Activated CD4-positive, alpha-beta T cell treated with anti-CD3 and anti-CD28 coated beads, Interleukin-10, Interleukin-2, amounts not matched to agents 100 ng/mL and 50 ng/mL, durations not matched to agents 16 hours and 8 hours (primary cell): ENCODE data around the gene SHANK3.

Experiments
- DNase-seq: peaks from one replicate; pipeline ENCODE4 v3.0.0-alpha.2; 2020

Gene SHANK3

DNA sequence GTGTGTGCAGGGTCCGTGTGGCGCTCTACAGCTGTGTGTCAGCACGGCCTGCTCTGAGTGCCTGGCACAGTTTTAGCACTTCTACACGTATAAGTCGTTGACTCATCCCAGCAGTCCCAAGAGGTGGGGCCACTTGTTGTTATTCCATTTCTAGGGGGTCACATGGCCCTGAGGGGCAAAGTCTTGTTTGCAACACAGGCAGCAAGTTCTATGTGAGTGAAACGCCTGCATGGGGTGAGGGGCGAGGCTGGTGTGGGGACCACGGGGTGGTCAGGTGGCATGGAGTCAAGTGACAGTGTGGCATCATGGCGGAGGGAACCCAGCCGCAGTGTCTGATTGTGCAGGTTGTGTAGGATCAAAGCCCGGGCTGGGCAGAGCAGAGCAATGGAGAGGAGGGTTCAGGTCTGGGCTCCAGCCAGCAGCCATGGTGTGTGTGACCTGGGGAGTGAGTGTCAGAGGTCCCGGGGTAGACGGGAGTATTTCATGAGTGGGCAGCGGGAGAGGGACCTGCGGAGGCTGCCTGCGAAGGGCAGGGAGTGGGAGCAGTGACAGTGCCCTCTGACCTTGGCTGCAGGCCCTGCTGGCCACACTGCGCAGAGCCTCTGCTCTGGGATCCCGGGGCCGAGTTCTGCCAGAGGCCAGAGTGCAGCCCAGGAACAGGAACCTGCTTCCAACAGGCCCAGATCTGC is 27.9 kb downstream of the SHANK3 start:
- DNase-seq = no peak

DNA sequence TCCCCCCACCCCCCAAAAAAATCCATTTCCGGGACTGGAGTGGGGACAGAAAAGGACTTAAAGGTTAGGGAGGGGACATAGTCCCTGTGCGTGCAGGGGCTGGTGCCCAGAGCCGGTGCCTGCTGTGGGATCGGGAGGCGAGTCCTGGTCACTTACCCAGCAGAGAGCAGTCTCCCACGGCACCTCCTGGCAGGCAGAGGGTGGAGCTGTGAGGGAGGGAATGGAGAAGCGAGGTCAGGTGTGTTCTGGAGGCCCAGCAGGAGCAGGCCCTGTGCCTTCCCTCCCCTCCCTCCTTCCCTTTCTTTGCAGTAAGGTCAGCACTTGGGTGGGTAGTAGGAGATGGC is 28.4 kb downstream of the SHANK3 start:
- no peak for DNase-seq

DNA sequence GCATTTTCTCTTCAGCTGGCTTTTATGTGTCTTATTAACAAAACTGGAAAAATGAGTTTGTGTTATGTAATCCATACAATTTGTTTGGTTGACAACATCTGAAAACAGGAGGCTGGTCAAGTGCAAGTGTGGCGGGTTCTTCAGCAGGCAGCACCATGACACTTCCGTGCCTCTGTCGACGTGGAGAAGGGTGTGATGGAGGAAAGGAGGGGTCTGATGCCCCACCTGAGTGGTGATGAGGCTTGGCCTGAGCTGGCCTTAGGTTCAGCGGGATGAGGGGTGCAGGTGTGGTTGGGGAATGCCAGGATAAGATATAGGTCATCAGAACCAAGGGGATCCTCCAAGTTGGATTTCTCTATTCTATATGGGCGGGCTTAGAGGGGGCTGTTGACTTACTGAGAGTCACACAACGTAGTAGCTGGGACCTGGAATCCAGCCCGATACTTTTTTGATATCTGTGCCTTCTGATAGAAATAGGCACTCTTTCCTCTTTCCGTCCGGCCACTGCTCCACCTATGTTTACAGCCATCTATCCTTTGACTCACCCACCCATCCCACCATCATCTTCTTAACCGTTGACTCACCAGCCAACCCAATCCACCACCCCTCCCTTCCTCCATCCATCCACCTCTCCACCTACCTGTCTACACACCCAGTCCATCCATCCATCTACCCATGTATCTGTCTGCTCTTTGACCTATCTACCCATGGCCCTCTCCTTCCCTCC is 29.0 kb downstream of the SHANK3 start:
- DNase-seq = no peak

DNA sequence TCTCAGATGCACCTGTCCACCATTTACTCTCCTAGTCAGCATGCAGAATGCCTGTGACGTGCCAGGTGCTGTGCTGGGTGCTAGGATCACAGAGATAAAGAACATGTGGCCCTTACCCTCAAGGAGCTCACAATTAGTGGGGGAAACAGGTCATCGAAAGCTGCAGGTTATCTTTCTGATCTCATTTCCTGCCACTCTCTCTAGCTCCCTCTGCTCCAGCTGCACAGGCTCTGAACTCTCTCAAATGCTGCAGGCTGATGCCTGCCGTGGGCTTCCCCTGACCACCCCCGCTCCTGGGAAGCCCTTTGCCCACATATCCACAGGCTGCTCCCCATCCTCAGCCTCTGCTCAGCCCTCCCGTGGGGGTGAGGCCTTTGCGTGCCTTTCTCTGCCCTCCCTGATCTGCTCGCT is 29.6 kb downstream of the SHANK3 start:
- peak; percentile 15 for DNase-seq

DNA sequence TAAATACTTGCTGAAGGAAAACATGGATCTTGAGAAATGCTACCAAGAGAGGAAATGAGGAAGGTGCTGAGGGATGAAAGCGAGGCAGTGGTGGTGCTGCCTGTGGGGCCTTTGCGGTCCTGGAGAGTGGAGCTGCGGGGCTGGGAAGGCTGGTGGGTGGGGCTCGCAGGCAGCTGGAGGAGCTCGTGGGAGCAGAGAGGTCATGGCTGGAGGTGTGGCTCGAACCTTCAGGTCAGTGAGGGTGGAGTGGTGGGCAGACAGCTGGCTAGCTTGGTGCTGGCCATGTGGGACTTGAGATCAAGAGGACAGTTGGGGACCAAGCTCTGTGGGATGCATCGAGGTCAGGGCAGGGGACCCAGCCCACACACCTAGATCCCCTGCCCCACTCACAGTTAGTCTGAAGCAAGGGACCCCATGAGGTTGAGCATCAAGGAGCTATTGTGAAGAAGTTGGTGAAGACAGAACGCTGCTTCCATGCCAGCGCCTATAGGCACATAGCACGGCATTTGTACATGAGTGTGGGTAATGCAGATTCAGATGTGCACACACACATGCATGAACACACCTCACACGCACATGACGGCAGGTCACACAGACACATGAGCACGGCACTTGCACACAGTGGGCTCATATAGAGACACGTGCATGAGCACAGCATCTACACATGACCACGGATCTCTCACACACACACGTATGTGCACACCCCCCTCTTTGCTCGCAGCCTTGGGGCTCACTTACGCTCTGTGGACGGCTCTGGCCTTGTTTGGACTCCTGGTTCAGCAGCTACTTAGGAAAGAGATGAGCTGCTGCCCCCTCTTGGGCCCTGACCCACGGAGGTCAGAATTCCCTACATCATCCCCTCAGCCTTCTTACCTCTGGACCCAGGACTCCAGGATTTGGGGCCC is 30.4 kb downstream of the SHANK3 start:
- DNase-seq = no peak

- DNase-seq = no peak
Measured at GRCh38 chr22:50703726-50704509, 31.3 kb downstream of the SHANK3 start.

- DNase-seq = no peak
Measured at GRCh38 chr22:50704510-50705218, 32.0 kb downstream of the SHANK3 start.

GRCh38 chr22:50705219-50705691 is 32.6 kb downstream of the SHANK3 start:
- no peak for DNase-seq

- DNase-seq = no peak
Measured at GRCh38 chr22:50705851-50706351, 33.3 kb downstream of the SHANK3 start.

DNA sequence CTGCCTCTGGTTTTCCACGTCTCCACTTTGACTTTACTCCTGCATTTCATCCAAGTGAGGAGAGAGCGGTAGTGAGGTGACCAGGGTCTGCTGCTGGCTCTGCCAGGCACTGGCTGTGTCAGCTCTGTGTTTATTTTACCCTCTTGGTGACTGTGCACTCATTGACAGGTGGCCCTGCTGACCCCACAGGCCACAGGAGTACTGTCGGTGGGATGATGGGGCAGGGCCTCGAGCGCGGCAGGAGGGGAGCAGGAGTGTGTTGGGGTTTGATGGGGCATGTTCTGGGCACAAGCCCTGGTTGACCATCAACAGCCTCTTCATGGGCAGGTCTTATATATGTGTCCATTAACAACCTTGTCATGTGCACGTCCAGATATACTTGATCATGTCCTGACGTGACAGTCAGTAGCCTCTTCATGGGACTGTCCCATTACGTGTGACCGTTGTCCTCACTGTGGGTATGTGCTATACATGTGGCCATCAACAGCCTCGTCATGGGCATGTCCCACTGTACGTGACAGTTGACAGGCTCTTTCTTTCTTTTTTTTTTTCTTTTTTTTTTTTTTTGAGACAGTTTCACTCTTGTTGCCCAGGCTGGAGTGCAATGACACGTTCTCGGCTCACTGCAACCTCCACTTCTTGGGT is 34.0 kb downstream of the SHANK3 start:
- DNase-seq = no peak

GRCh38 chr22:50708474-50708873 is 35.9 kb downstream of the SHANK3 start:
- DNase-seq = no peak

DNA sequence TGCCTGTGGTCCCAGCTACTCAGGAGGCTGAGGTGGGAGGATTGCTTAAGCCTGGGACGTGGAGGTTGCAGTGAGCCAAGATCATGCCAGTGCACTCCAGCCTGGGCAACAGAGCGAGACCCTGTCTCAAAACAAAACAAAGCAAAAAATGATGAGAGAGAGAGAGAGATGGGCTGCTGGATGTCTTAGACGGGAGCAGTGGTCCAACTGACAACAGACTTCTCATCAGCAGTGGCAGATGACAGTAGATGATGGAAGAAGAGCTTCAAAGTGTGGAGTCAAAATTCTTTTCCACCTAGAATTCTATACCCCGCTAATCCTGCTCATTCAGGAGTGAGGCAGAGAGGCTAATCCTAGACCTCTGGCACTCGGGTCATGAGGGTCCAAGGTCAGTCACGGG is 36.4 kb downstream of the SHANK3 start:
- DNase-seq = no peak

DNA sequence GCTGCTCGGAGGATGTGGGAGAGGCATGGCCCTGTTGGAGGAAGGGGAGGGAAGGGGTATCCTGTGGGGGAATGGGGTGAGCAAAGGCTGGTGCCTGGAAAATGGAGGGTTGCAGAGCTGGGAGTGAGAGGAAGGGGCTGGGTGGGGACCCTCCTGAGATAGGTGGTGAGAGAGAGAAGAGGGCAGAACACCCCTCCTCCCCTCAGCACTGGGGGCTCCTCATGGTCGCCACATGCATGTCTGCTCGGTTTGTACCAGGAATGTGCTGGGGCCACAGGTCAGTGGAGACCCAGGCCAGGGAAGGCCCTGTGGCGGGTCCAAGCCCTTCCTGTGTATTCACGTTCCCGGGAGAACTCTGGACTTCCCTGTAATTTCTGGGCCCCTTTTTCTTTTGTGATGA is 37.6 kb downstream of the SHANK3 start:
- no peak for DNase-seq

- DNase-seq = no peak
Measured at GRCh38 chr22:50710886-50711285, 38.3 kb downstream of the SHANK3 start.

- no peak for DNase-seq
Measured at GRCh38 chr22:50711446-50712340, 39.1 kb downstream of the SHANK3 start.

DNA sequence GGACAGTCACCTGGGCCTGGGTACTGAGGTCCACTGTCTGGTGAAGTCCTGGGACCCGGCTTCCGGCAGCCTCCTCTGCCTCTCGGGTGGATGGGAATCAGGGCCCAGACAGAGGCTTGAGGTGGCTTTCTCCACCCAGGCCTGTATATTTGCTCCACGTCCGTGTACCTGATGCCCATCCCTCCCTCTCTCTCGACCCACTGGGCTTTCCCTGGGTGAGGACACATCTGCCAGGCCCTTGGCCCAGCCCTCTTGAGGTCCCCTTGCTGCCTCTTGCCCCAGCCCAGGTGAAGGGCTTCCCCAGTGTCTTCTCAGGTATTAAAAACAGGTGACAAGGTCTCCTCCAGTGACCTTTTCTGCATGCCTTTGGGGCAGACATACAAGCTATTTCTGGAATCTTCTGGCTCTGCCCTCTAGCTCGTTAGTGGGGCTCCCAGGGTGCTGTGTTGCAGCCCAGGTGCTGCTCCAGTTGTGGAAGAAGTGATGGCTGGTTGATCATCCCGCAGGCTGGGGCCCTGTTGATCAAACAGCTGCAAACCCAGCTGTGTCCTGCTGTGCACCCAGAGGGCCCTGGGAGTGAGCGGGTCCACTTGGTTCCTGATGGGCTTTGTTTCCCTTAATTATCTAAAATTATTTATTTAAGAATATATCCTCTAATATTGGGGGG is 39.9 kb downstream of the SHANK3 start:
- DNase-seq = no peak

GRCh38 chr22:50713008-50713385 is 40.4 kb downstream of the SHANK3 start:
- no peak for DNase-seq

- DNase-seq = no peak
Measured at GRCh38 chr22:50713571-50714056, 41.0 kb downstream of the SHANK3 start.

DNA sequence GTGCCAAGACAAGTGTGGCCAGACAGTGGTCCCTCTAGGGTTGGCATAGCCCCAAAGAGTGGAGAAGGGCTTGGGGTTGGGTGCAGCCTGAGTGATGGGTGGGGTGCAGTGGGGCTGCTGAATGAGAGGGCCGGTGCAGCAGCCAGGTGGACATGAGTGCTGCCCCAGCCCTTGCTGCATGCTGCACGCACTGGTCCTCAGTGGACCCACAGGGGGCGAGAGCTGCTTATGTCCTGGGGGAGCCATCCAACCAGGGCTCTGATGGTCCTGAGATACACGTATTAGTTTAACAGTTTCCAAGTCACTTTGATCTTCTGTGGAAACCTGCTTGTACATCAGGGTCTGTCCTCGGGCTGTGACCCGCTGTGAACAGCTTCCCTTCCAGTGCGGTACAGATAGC is 41.5 kb downstream of the SHANK3 start:
- DNase-seq = no peak
